GM12878 (cell line): Measurements from ENCODE around the gene TMEM161A. TPM values are rescaled to one million over a fixed set of nuclear protein-coding genes. Genes with fewer than 3 reads are reported as not detected.

ENCODE experiments used
- ATAC-seq: fragments of 200-7000 bp; cut with Tn5 transposase; 3 replicates; pipeline ENCODE4 v1.9.1; 2020; ENCODE audit warnings: mild to moderate bottlenecking, moderate library complexity
- BruUV-seq: library from RNA; stranded (reverse); fragments of 400-500 nt; replicated peaks from 2 replicates; lab custom pipeline; 2021; lab: Mats Ljungman, UMichigan
- CTCF ChIA-PET: fragments of 300-600 bp; sonication (Branson Sonifier 250); formaldehyde crosslinking; extraction: SDS; loops from one replicate; lab custom pipeline; 2021; ENCODE audit warnings: inconsistent platforms; lab: Yijun Ruan, JAX
- POLR2A ChIA-PET: fragments of 350-600 bp; formaldehyde crosslinking; extraction: SDS; loops from one replicate; lab custom pipeline; 2021; ENCODE audit warnings: inconsistent platforms; lab: Charles Lee
- RAD21 ChIA-PET: fragments of 300-600 bp; sonication (Branson Sonifier 250); formaldehyde crosslinking; loops from one replicate; lab custom pipeline; 2023; ENCODE audit warnings: antibody characterized with exemption; ENCODE audit not compliant: unreplicated experiment; lab: Charles Lee
- SMC1A ChIA-PET: fragments of 300-600 bp; sonication (Branson Sonifier 250); formaldehyde crosslinking; loops from one replicate; lab custom pipeline; 2023; ENCODE audit not compliant: unreplicated experiment, uncharacterized antibody; lab: Charles Lee
- DNase-seq: peaks from one replicate; pipeline ENCODE4 v3.0.0-alpha.2; 2011; ENCODE audit warnings: low read depth, low spot score
- FAIRE-seq: peaks from 3 replicates; lab custom pipeline; 2011; peaks lifted over from hg19 to GRCh38; lab: Jason Lieb, UNC
- H2AFZ ChIP-seq: 2 replicates; pipeline ENCODE4 v1.6.0; 2011; ENCODE audit warnings: low read depth, low read length, control low read depth; ENCODE audit not compliant: control insufficient read depth
- H3K27ac ChIP-seq: 2 replicates; pipeline ENCODE4 v1.5.1; 2011; ENCODE audit warnings: control low read depth; ENCODE audit not compliant: control insufficient read depth, insufficient read depth
- H3K27me3 ChIP-seq, 2 experiments: replicated peaks in 1 of 2; 2 replicates each; pipeline versions ENCODE4 v1.6.0 to v1.6.1; 2011; ENCODE audit warnings: low read length in 1 of 2; ENCODE audit not compliant: control insufficient read depth in 2 of 2, insufficient read depth in 2 of 2
- H3K36me3 ChIP-seq, 2 experiments: 2 replicates each; pipeline ENCODE4 v1.5.1; 2011; ENCODE audit warnings: low read length in 1 of 2; ENCODE audit not compliant: control insufficient read depth in 2 of 2, insufficient read depth in 2 of 2
- H3K4me1 ChIP-seq: 2 replicates; pipeline ENCODE4 v1.6.1; 2011; ENCODE audit warnings: mild to moderate bottlenecking, low read length, moderate library complexity, mixed read lengths; ENCODE audit not compliant: control insufficient read depth, insufficient read depth
- H3K4me2 ChIP-seq: 2 replicates; pipeline ENCODE4 v1.6.0; 2011; ENCODE audit warnings: control low read depth; ENCODE audit not compliant: control insufficient read depth, insufficient read depth
- H3K4me3 ChIP-seq: fragments of 200-600 bp; sonication (generic); 2 replicates; pipeline ENCODE4 v1.5.1; 2016
- H3K79me2 ChIP-seq: 2 replicates; pipeline ENCODE4 v1.6.0; 2011; ENCODE audit warnings: low read length; ENCODE audit not compliant: control insufficient read depth, insufficient read depth
- H3K9ac ChIP-seq: 2 replicates; pipeline ENCODE4 v1.8.0; 2011; ENCODE audit warnings: low read length, control low read depth, mixed read lengths; ENCODE audit not compliant: control insufficient read depth, insufficient read depth
- H3K9me3 ChIP-seq: replicated peaks from 3 replicates; pipeline ENCODE4 v1.5.1; 2011; ENCODE audit warnings: mild to moderate bottlenecking, low read length; ENCODE audit not compliant: control insufficient read depth, insufficient read depth
- H4K20me1 ChIP-seq: 2 replicates; pipeline ENCODE4 v1.6.0; 2011; ENCODE audit not compliant: control insufficient read depth, insufficient read depth
- ATF7 ChIP-seq: fragments of 450-650 bp; IDR thresholded peaks from 2 replicates; pipeline ENCODE4 v1.6.1; 2016; ENCODE audit warnings: low read depth, mild to moderate bottlenecking
- BMI1 ChIP-seq: fragments of 450-650 bp; IDR thresholded peaks from 2 replicates; pipeline ENCODE4 v1.6.1; 2016; ENCODE audit warnings: mild to moderate bottlenecking, moderate library complexity, borderline replicate concordance
- ESRRA ChIP-seq: IDR thresholded peaks from 2 replicates; pipeline ENCODE4 v1.6.1; 2012; ENCODE audit warnings: mild to moderate bottlenecking, low read length, improper control_type of control experiment
- MEF2B ChIP-seq: fragments of 450-650 bp; IDR thresholded peaks from 2 replicates; pipeline ENCODE4 v1.6.1; 2018; ENCODE audit warnings: mild to moderate bottlenecking, moderate library complexity; ENCODE audit not compliant: partially characterized antibody, poor library complexity, severe bottlenecking
- PAX5 ChIP-seq: IDR thresholded peaks from 2 replicates; pipeline ENCODE4 v1.6.1; 2011; ENCODE audit warnings: low read depth, low read length, borderline replicate concordance
- PAX8 ChIP-seq: fragments of 450-650 bp; IDR thresholded peaks from 2 replicates; pipeline ENCODE4 v1.6.1; 2017; ENCODE audit warnings: mild to moderate bottlenecking, moderate library complexity
- PML ChIP-seq: IDR thresholded peaks from 2 replicates; pipeline ENCODE4 v1.6.1; 2012; ENCODE audit warnings: low read length, inconsistent platforms
- POLR2A ChIP-seq: IDR thresholded peaks from 2 replicates; pipeline ENCODE4 v1.6.1; 2011; ENCODE audit warnings: low read depth, mild to moderate bottlenecking, low read length
- POLR2AphosphoS2 ChIP-seq: IDR thresholded peaks from 2 replicates; pipeline ENCODE4 v1.6.1; 2011; ENCODE audit warnings: low read depth, mild to moderate bottlenecking, low read length, improper control_type of control experiment, moderate library complexity
- RFX5 ChIP-seq: IDR thresholded peaks from 2 replicates; pipeline ENCODE4 v1.6.1; 2011; ENCODE audit warnings: low read depth, low read length, improper control_type of control experiment
- SP1 ChIP-seq: IDR thresholded peaks from one replicate; pipeline ENCODE4 v1.6.1; 2011; ENCODE audit warnings: low read depth, low read length
- YY1 ChIP-seq: IDR thresholded peaks from 2 replicates; pipeline ENCODE4 v1.6.1; 2011; ENCODE audit warnings: low read depth, mild to moderate bottlenecking, low read length
- ZSCAN29 ChIP-seq: fragments of 450-650 bp; IDR thresholded peaks from 2 replicates; pipeline ENCODE4 v1.6.1; 2017; ENCODE audit warnings: mild to moderate bottlenecking, moderate library complexity
- ZZZ3 ChIP-seq: IDR thresholded peaks from 2 replicates; pipeline ENCODE4 v1.6.1; 2011; ENCODE audit warnings: low read depth; ENCODE audit not compliant: control insufficient read depth, insufficient read length
- WGBS: methylation state at CpG from one replicate; pipeline ENCODE4 v1.1.6; 2016; ENCODE audit warnings: low lambda C conversion rate; ENCODE audit not compliant: insufficient replicate concordance, insufficient coverage; ENCODE audit errors: missing lambda C conversion rate; 5-methylcytosine and 5-hydroxymethylcytosine counted together
- in situ Hi-C: fragments of 300-500 bp; cut with MboI; formaldehyde crosslinking; loops from 9 replicates; pipeline ENCODE4 v1.14.3; 2018; ENCODE audit warnings: mixed read lengths
- intact Hi-C: fragments of 100-400 bp; cut with micrococcal nuclease; formaldehyde crosslinking; loops from one replicate; pipeline ENCODE4 v1.14.2; 2022; ENCODE audit not compliant: unreplicated experiment
- polyA plus RNA-seq, 11 experiments: library from polyadenylated mRNA; depleted of rRNA in 4 of 11; unstranded in 6 of 11; stranded (reverse) in 5 of 11; fragments of >200 nt; fragmentation: Nextera tagmentation in 4 of 11; fragmentation: Illumina TruSeq in 1 of 11; extraction: Ambion mirVana in 4 of 11; extraction: Trizol in 1 of 11; gene quantifications; 1 replicate in 1 of 11; 2 replicates in 10 of 11; pipeline versions ENCODE4 v1.2.1 to v1.2.3, GENCODE V29; 2011 to 2016; ENCODE audit warnings: inconsistent platforms in 2 of 11, missing spikeins in 2 of 11, low read depth in 1 of 11
- total RNA-seq, 4 experiments: library from RNA; depleted of rRNA in 3 of 4; stranded (reverse); fragments of >200 nt in 3 of 4; fragmentation: Illumina TruSeq in 1 of 4; extraction: Trizol in 1 of 4; gene quantifications; 2 replicates each; pipeline versions ENCODE4 v1.2.1 to v1.2.3, GENCODE V29; 2013 to 2021
- TF ChIP-seq, protein P1 (sequence below): fragments of 450-650 bp; IDR thresholded peaks from 2 replicates; pipeline ENCODE4 v1.6.1; 2018; ENCODE audit warnings: borderline replicate concordance, mild to moderate bottlenecking; ENCODE audit not compliant: partially characterized antibody
- TF ChIP-seq, protein P2 (sequence below): fragments of 450-650 bp; IDR thresholded peaks from 2 replicates; pipeline ENCODE4 v1.6.1; 2017; ENCODE audit warnings: low read depth, mild to moderate bottlenecking, moderate library complexity

The TMEM161A gene
- total and polyA plus RNA-seq, 10 of the 15 experiments (the other 5 are each of a cell fraction or from before 2014, with no cell fraction given): 1.1 to 37.1 (median 19.0) TPM

DNA sequence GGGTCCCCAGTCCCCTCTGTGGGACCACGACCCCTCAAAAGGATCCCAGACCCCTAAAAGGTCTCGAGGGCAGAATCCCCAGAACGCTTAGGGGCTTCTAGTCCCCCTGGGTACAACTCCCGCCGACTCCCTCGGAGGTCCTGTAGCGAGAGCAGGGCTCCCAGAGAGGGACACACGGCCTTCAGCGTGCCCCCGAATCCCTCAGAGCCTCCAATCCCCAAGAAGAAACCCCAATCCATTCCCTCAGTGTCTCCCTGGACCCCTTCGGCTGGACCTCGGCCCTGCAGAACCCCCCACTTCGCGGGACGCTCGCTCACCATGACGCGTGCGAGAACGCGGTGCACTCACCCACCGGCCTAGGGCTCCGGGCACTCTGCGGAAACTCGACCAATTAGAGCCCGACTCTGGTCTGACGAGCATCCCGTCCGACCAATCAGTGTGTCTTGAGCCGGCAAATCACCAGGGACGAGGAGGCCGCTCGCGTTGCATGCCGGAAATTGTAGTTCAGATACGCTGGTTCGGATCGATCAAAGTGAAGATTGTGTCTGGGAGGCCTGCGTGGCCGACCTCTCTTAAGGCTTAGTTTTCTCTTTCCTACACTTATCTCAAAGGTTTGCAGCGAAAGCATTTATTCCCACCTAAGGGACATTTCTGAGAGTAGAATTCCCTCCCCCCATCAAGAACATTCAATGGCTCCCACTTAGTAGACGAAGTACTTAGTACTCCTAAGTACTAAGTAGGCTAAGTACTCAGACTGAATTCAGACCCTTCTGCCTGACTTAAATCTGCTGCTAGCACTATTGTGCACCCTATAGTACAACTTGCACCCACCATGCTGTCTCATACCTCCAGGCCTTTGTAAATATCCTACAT is at the start of gene TMEM161A (continued):
- TF ChIP-seq ESRRA: no peak
- TF ChIP-seq PML: no peak
- no peak for TF ChIP-seq PAX5
- peak; percentile 56 for TF ChIP-seq MEF2B
- TF ChIP-seq ZSCAN29: no peak
- peak; percentile 56 for TF ChIP-seq YY1
- TF ChIP-seq ATF7: peak; percentile 32; the same call in 1 of the 2 replicates
- peak; percentile 99 for TF ChIP-seq SP1

DNA sequence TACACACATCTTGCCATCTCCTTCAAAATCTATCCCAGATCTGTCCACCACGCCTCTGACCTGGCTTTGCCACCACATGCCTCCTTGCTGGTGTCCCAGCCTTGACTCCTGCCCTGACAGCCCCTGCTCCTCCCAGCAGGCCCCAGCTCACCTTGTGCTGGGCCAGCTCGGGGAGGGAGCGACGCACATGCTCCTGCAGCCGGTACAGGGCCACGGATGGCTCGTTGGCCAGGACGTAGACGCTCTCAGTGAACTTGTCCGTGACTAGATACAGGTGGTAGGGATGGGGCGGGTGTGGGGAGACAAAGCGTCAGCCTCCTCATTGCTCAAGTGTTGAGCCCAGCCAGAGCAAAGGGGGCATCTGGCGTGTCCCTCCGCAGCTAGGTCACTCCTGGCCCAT is 48.5 kb upstream of the TMEM161A start:
- ChIA-PET SMC1A (no interaction called here), CTCF (interaction anchor here (0.6 to 1.0 kb wide), 2 partner anchors 12 to 157 kb away, joined by 3 to 5 read pairs; no protein-coding TSS in a partner anchor), RAD21 (no interaction called here), POLR2A (interaction anchor here (0.7 kb wide), 1 partner anchor 164 kb away, joined by 3 read pairs; no protein-coding TSS in a partner anchor)
- Histone ChIP-seq H3K4me3 (no peak overlapping the region), H3K4me2 (no peak overlapping the region), H3K79me2 (peaks cover 18% of the 10 kb centered on the region), H3K9ac (no peak overlapping the region), H3K36me3 (peaks cover 2 to 3% of the 10 kb centered on the region in 2 experiments; a peak in 2 of 4 replicates), H2AFZ (no peak overlapping the region), H4K20me1 (no peaks in the 10 kb centered on the region), H3K27me3 (no peaks in the 10 kb centered on the region), H3K4me1 (peaks cover 6% of the 10 kb centered on the region; the same call in 1 of the 2 replicates), H3K9me3 (peaks cover 2% of the 10 kb centered on the region; the same call in 1 of the 3 replicates), H3K27ac (no peak overlapping the region)
- no peak for TF ChIP-seq BMI1
- TF ChIP-seq PAX8: no peak
- TF ChIP-seq, protein P1, sequence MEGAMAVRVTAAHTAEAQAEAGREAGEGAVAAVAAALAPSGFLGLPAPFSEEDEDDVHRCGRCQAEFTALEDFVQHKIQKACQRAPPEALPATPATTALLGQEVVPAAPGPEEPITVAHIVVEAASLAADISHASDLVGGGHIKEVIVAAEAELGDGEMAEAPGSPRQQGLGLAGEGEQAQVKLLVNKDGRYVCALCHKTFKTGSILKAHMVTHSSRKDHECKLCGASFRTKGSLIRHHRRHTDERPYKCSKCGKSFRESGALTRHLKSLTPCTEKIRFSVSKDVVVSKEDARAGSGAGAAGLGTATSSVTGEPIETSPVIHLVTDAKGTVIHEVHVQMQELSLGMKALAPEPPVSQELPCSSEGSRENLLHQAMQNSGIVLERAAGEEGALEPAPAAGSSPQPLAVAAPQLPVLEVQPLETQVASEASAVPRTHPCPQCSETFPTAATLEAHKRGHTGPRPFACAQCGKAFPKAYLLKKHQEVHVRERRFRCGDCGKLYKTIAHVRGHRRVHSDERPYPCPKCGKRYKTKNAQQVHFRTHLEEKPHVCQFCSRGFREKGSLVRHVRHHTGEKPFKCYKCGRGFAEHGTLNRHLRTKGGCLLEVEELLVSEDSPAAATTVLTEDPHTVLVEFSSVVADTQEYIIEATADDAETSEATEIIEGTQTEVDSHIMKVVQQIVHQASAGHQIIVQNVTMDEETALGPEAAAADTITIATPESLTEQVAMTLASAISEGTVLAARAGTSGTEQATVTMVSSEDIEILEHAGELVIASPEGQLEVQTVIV: no peak
- TF ChIP-seq RFX5: no peak
- TF ChIP-seq ZZZ3: no peak
- no peak for TF ChIP-seq POLR2AphosphoS2
- TF ChIP-seq, protein P2, sequence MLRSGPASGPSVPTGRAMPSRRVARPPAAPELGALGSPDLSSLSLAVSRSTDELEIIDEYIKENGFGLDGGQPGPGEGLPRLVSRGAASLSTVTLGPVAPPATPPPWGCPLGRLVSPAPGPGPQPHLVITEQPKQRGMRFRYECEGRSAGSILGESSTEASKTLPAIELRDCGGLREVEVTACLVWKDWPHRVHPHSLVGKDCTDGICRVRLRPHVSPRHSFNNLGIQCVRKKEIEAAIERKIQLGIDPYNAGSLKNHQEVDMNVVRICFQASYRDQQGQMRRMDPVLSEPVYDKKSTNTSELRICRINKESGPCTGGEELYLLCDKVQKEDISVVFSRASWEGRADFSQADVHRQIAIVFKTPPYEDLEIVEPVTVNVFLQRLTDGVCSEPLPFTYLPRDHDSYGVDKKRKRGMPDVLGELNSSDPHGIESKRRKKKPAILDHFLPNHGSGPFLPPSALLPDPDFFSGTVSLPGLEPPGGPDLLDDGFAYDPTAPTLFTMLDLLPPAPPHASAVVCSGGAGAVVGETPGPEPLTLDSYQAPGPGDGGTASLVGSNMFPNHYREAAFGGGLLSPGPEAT: no peak
- TF ChIP-seq POLR2A: no peak
- DNase-seq (no peak), ATAC-seq (no peak), FAIRE-seq (no peak)
- intact Hi-C loops: no loop called here
- in situ Hi-C loops: no loop called here
- 100% methylated on average over 14 of the region's 14 CpGs for WGBS
- BruUV-seq: no TSS peak
